ENCODE data around the gene E2F2.

DNA sequence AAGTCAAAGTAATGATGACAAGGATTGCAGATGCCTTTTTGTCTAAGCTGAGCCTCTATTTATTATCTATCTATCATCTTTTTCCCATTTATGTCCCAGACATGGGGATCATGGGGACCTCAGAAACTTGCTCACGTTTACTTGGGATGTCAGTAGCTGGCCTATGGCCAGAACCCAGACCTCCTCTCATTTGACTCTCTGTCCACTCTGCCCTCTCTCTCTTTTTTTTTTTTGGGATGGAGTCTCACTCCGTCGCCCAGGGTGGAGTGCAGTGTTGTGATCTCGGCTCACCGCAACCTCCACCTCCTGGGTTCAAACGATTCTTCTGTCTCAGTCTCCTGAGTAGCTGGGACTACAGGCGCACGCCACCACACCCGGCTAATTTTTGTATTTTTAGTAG is 32.0 kb upstream of the E2F2 start:
- TF ChIP-seq CTCF (IDR thresholded peaks at IDR 0.05) (no peak), CHD2 (IDR thresholded peaks at IDR 0.05; ENCODE audit: low read length, partially characterized antibody) (no peak), RFX5 (IDR thresholded peaks at IDR 0.05; ENCODE audit: low read length) (no peak), REST (IDR thresholded peaks at IDR 0.05; ENCODE audit: low read depth, low read length) (no peak), MXI1 (IDR thresholded peaks at IDR 0.05; ENCODE audit: low read depth, low read length) (no peak), EP300 (IDR thresholded peaks at IDR 0.05; ENCODE audit: borderline replicate concordance in 1 of 2, low read depth in 1 of 2, low read length in 1 of 2) (no peak), FOXJ3 (CRISPR knock-in tag; IDR thresholded peaks at IDR 0.05) (no peak), FOSL2 (IDR thresholded peaks at IDR 0.05; ENCODE audit: borderline replicate concordance, low read depth) (no peak)
- TF ChIP-seq, protein P1, sequence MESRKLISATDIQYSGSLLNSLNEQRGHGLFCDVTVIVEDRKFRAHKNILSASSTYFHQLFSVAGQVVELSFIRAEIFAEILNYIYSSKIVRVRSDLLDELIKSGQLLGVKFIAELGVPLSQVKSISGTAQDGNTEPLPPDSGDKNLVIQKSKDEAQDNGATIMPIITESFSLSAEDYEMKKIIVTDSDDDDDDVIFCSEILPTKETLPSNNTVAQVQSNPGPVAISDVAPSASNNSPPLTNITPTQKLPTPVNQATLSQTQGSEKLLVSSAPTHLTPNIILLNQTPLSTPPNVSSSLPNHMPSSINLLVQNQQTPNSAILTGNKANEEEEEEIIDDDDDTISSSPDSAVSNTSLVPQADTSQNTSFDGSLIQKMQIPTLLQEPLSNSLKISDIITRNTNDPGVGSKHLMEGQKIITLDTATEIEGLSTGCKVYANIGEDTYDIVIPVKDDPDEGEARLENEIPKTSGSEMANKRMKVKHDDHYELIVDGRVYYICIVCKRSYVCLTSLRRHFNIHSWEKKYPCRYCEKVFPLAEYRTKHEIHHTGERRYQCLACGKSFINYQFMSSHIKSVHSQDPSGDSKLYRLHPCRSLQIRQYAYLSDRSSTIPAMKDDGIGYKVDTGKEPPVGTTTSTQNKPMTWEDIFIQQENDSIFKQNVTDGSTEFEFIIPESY (IDR thresholded peaks at IDR 0.05; ENCODE audit: borderline replicate concordance, low read depth), result no peak

Measured in SK-N-SH (cell line).